ENCODE results near the gene LRRC9. TPM values are rescaled to one million over a fixed set of nuclear protein-coding genes. Genes with fewer than 3 reads are reported as not detected.

LRRC9 gene
- total and polyA plus RNA-seq, 2 of the 13 experiments (the other 11 are each of a cell fraction or from before 2014, with no cell fraction given), result 0.08 to 0.18 TPM

DNA sequence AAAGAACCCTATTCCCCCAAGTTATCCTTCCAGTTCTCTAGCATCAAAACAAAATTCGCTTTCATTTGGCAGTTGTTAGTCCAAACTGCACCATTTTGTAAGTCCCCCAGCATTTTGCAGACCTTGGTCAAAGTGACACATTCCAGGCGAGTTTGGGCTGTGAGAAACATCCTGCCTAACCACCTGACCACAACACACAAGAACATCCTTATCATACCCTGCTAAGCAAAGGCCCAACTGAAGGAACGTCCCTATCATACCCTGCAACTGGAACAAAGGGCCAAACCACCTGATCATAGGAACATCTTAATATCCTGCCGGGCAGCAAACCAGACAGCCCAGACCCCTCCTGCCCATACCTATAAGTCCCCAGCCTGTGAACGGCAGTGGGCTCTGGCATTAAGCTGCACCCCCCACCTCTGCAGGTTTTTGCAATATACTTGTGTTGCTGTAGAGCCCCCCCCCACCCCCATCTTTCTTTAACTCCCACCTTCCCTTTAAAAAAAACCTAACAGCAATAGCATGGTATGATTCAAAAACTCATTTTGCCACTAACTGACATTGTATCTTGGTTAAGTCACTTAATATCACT lies 174.5 kb downstream of the LRRC9 start (continued):
- TF ChIP-seq ARID5B (CRISPR knock-in tag; IDR thresholded peaks at IDR 0.05) (peak; percentile 57), TEAD3 (CRISPR knock-in tag; optimal IDR thresholded peaks at IDR 0.05; ENCODE audit: borderline replicate concordance) (peak; percentile 100), ZNF576 (CRISPR knock-in tag; IDR thresholded peaks at IDR 0.05) (no peak), MLXIP (CRISPR knock-in tag; IDR thresholded peaks at IDR 0.05; ENCODE audit: borderline replicate concordance) (no peak), ZNF12 (CRISPR knock-in tag; IDR thresholded peaks at IDR 0.05) (no peak), ZNF317 (CRISPR knock-in tag; IDR thresholded peaks at IDR 0.05) (peak; percentile 90), KIAA2018 (CRISPR knock-in tag; IDR thresholded peaks at IDR 0.05; ENCODE audit: borderline replicate concordance) (no peak), ZNF740 (CRISPR knock-in tag; IDR thresholded peaks at IDR 0.05) (peak; percentile 77), ZFP37 (CRISPR knock-in tag; IDR thresholded peaks at IDR 0.05; ENCODE audit: borderline replicate concordance) (no peak), RELA (CRISPR knock-in tag; IDR thresholded peaks at IDR 0.05) (no peak)
- TF ChIP-seq, protein P1, sequence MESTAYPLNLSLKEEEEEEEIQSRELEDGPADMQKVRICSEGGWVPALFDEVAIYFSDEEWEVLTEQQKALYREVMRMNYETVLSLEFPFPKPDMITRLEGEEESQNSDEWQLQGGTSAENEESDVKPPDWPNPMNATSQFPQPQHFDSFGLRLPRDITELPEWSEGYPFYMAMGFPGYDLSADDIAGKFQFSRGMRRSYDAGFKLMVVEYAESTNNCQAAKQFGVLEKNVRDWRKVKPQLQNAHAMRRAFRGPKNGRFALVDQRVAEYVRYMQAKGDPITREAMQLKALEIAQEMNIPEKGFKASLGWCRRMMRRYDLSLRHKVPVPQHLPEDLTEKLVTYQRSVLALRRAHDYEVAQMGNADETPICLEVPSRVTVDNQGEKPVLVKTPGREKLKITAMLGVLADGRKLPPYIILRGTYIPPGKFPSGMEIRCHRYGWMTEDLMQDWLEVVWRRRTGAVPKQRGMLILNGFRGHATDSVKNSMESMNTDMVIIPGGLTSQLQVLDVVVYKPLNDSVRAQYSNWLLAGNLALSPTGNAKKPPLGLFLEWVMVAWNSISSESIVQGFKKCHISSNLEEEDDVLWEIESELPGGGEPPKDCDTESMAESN (CRISPR knock-in tag; conservative IDR thresholded peaks at IDR 0.05), result no peak

Data from HepG2 (cell line).